ENCODE results near the gene ZIC1.

ZIC1 gene

DNA sequence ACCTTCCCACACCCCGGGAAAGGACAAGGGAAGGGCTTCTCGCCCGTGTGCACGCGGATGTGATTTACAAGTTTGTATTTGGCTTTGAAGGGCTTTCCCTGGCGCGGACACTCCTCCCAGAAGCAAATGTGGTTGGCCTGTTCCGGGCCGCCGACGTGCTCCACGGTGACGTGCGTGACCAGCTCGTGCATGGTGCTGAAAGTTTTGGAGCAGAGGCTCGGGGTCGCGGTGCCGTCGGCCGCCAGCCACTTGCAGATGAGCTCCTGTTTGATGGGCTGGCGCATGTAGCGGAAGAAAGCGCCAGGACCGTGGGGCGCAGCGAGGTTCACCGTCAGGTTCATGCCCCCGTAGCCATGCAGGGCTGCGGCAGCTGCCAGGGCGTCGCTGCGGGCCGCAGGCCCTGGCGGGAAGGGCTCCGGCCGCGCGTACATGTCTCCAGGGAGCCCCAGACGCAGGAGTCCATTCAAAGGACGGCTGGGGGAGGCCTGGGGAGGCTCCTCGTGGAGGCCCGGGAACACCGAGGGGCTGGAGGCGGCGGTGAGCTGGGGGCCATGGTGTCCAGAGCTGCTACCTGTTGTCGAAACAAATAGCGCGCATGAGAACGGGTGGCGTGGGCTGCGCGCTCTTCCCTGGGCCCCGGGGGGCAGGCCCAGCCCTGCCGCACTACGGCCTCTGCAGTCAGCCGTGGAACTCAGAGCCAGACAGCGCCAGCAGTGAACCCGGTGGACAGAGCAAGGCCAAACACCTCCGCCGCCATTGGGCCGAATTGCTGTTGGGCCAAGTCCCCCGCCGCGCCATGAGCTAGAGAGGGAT is 13.1 kb upstream of the ZIC1 start:
- DNase-seq, result no peak

DNA sequence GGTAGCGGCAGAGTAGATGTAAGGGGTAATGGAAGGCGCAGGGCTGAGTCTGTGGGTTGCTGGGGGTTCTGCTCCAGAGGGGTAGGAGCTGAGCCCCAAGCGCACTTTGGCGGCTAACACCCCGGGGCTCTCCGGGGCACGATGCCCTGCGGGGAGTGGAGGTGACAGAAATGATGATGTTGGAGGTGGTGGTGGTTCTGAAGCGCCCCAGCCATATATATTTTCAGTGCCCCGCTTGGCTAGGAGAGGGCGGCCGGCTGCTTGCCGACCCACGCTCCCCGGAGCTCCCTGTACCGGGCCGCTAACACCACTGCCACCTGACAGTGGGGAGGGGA is 12.5 kb upstream of the ZIC1 start:
- no peak for DNase-seq

DNA sequence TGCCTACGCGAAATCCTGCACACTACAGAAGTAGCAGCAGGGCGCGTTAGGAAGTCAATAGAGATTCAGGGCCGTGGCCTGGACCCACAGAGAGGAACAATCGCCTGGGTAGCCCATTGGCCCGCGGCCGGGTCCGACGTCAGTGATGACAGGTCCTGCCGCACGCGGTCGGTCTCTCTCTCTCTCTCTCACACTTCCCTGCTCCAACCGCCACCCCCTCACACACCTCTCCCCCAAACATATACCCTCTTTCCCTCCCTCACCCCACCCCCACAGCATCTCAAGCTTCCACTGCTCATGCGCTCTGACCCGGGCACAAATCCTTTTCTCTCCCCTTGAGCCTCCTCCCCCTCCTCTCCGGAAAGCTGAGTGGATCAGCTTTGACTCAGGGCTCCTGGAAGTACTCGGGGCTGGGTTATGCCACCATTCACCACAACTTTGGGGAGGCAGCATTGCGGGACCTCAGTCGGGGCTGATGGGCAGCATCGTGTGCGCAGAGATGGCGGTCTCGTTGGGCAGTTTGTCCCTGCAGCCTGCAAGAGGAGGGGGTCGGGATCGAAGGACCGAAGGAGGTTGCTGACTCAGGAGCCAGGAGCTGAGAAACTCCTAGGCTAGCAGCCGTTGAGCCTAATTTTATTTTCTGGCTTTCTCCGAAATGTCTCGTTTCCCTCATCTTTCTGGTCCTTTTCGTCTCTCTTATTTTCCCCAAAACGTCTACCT is 11.8 kb upstream of the ZIC1 start:
- DNase-seq, result no peak

DNA sequence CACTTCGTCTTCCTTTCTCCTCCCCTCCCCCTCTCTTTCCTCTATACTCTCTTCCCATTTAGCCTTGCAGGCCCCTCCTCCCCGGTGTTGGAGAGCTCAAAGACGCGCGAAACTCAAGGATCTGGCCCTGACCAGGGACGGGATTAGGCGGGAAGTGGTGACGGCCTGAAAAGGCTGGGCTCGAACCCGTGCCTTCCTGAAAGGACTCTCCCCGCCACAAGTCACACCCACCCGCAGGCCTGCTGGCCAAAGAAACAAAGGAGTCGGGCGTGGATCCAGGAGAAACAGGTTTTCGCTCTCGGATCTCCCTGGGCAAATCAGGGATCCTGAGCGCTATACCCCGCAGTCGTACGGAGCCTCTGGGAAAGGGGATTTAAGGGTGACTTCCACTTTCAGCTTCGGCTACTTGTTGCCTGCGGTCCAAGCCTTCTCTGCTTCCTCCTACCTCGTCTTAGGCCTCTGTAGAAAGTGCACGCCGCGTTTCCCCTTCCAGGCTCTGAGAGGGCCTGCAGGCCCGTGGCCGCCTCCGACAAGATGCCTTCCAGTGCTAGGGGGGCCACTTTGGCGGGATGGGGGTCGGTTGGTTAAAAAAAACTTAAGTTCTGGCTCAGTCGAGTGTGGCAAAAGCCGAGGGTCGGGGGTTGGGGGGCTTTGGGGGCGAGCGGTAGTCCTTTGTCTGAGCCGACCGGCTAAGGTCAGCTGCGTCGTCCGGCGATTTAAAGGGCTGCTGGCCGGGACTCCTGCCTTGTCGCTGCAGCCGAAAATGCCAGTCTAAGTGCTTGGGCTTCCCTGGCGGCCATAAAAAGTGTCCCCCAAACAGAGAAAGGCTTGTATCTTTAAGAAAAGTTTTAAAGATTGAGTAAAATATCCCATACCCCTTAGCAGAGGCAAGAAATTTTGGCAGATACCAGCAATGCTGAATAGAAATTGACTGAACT is 11.0 kb upstream of the ZIC1 start:
- DNase-seq, result no peak

DNA sequence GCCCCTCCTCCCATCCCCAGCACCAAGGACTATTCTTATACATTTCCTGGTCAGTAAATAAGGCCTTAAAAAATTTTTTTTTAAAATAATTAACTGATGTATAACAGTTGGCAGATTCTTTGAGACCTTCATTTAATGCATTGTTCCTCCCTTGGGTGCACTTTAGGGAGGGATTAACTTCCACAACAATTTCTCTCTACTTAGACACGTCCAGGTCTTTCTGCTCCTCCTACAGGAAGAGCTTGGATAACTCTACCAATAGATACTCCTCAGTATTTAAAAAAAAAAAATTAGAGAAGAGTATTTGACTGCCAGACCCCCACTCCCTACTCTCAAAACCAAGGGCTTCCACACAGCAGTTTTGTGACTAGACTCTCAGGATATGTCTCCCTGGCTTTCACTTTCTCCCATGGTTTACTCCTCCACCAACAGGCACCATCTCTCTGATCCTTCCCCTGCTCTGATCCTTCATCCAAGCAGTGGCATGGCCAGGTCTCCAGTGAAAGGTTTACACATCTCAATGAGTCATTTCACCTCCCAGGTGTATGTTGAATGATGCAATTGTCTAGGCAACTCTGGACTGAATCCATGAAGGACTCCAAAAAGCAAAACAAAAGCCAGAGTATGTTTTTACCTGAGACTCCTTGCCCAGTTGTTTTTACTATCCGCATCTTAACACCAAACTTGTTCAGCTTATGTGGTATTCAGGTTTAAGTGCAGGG is 10.2 kb upstream of the ZIC1 start:
- DNase-seq, result no peak

DNA sequence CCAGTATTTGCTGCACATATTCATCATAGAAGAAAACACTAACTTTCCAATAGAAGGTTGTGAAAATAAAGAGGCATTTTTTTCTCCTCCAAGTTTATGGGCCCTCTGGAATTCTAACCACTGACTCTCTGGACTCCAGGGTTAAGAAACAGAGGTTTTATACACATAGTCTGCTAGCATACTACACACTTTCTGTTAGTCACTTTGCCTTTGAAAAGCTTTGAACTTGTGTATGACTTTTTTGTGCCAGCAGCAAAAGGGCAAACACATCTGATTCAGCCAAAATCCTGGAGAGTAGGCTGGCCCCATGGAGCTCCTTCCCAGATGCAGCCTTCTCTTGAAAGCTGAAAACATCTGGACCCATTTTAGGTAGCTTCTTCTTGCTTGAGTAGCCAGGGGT is 9.1 kb upstream of the ZIC1 start:
- DNase-seq, result no peak

DNA sequence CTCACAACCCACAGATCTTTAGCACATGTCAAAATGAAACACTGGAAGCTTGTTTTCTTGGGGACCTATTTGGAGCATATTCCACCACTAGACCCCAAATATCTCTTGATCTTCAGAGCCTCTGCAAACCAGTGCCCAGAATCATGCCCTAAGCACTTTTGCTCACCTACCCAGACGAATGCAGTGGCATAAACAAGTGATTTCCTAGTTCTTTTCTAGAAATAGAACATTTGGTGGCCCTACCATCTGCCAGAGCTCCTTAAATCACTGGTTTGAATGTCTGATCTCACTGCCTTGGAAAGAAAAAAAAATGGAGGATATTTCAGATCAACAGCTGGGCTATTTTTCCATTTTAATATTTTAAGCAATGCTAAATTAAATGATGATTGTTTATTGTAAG is 8.2 kb upstream of the ZIC1 start:
- no peak for DNase-seq

DNA sequence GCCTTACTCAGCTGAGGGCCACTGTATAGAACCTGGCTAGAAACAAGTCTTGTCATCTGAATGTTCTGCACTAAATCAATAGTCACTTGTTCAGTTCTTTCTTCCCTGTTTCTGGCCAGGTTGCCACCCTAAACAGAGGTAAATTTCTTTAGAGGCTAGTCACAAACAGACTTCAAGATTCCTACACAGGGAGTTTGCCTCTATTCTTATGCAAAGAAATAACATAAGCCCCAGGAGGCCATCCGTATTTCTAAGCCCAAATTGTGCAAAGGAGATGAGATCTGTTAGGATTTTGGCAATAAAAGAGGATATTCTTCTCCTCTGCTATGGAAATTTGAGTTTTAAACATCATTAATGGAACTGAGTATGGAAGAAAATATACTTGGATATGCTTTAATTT is 7.7 kb upstream of the ZIC1 start:
- DNase-seq, result no peak

DNA sequence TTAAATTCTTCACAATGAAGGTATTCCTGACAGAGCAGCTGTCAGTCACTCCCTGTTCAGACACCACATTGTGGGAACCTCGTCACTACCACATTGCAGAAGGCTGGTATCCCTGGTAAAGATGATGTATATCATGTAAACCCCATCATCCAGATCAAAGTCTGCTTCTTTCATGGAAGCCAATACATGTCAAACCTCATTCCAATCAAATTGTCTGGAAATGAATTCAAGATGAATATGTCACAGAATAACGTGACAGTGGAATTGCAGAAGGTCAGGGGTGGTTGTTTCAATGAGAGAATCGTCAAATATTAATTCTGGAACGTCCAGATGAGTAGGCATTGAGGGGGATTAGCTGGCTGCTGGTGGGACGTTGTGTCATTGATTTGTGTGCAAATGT is 7.0 kb upstream of the ZIC1 start:
- no peak for DNase-seq

DNA sequence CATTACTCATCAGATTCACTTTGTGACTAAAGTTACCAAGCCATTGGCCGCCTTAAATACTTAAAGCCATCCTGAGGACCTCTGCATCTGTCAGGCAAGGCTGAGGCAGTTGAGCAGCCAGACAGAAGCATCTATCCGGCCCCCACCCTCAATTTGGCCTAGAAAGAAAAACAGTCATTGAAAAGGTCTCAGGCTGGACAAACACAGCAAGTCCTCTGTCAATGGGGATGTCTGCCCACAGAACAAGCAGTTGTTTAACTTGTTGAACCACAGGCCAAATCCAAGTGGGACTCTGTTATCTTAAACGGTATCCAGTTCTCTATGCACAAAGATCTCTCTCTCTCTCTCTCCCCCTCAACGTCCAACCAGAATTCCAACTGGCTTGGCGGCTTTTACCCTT is 5.7 kb upstream of the ZIC1 start:
- DNase-seq, result no peak

DNA sequence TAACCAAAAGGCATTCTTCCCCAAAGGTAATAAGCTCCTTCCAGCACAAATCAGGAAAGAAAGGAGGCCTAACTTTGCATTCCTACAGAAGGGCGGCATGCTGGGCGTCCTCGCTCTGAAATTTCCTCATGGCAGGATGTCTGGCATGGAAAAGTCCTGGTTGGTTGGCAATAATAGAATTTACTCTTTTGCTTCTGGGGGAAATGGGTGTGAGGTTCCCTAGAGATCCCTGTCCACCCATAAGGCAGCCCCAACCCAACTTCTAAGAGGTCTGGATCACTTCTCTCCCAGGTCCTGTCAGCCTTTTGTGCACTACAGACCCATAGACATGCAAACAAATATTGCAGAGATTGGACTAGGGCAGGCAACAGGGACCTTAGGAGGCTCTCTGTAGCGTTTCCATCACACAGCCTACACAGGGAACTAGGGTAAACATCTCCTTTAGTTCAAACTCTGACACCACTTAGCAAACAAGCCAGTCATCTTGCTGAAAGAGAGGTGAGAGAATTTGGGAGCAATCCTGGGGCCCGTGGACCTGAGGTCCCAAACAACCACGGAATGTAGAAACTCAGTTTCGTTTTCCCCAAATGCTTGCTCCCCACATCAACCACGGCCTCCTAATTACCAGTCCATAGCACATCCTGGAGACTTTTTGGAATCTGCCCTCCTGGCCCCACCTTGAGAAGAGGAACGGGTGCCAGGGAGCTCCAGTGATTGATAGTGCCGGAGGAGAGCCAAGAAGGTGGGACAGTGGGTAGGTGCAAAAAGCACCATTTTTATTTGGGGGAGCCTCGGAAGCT is 5.0 kb upstream of the ZIC1 start:
- DNase-seq, result no peak

DNA sequence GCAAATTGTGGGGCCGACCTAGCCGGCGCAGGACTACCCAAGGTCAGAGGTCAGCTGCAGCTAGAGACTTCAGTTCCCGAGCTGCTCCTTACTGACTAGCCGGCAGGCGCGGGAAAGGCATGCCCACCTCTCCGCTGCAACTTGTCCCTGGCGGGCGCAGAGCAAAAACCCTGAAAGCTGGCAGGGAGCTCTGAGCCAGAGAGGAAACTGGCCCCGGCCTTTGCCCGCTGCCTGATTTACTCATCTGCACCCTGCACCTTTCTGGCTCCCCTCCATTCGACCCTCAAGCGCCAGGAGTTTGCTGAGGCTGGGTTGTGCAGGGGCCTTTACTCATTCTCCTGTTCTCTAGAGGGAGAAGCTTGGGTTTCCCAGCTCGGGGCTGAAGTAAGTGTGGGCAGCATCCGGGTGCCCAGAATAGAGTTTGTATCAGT is 4.3 kb upstream of the ZIC1 start:
- DNase-seq, result no peak

DNA sequence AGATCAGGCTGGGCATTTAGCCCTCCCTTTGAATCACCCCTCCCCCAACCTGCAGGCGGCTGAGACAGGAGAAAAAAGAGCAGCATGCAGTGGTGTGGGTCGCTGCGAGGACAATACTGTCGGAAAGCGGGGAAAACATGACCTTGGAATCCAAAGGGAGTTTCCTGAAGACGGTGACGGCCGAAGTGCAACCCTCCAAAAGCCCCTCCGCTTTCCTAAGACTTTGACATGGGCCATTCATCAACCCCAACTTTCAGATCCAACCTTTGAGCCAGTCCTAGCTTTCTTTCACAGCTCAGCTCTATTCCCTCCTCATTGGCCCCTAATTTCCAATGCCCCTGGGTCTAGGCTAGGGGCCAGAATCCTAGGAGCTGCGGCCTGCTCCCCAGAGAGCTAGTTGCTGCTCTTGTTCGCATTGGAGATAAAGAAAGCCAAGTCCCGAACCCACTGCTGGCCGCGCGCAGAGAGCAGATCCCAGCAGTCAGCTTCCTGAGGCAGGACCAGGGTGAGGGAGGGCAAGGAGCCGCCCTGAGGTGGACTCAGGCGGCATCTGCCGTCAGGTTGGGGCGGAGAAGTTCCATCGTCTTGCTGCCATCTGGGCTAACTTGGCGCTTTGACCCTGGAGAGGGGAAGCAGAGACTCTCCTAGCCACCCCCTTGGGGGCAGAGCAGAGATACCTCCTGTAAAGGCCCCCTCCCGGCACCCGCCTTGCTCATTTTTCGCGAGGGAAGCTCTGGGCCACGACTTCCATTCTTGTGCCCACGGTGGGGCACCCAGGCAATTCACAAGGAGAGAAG is 3.7 kb upstream of the ZIC1 start:
- DNase-seq, result no peak

DNA sequence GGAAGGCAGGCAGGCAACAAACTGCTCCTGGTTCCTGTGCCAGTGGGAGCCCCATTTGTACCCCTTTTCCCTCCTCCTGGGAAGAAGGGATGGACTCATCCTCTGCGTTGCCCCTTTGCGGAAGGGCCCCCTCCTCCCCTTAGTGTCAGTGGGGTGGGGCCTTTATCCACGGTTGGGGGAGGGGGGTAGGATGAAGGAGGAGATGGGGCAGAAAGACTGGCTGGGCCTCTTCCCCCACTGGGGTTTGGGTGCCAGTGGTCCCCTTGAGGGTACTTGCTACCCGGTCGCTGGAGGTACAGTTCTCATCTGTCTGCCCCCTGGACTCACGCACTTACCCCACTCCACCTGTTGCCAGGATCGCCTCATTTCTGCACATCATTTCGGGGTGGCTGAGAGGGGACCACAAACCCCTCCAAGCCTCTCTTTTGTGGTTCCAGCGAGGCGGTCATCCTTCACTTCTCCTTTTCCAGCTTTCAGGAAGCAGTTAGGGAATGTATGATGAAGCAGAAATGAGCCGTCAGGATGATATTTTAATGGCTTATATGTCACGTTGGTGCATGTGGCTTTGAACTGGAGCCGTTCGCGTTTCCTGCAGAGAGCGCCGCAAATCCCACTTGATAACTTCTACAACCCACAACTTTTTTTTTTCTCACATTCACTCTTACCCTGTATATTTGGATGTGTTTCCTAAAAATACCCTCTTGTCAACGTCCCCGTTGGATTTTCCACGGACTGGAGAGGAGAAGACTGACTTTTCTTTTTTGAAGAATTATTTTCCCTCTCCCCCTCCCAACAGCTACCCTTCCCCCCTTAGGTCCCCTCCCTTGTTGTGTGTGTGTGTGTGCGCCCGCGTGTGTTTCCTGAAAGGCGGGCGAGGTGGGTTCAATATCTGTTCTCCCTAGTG is 2.9 kb upstream of the ZIC1 start, which contains the start of gene ZIC4:
TSS of gene ZIC4 (minus strand) at position 516 of the 904 bp plus-strand sequence. CDS start 3,746 bp downstream, outside the sequence.
- DNase-seq, result no peak

DNA sequence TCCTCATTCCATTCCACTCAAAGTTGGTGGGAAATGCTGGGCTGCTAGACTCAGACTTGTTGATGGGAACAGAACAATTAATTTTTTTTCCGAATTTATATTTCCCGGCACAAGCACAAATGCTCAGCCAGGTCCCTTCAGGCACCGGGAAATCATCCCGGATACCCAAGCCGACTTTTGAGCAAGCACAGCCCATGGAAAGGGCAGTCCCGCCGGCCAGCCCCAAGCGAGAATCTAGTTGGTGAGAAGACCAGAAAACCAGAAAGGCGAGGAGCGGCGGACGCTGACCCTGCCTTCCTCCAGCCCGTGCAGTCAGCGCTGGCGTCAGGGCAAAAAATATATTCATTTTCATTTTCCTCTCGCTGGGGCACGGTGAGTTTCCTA is 2.1 kb upstream of the ZIC1 start:
- DNase-seq, result no peak

DNA sequence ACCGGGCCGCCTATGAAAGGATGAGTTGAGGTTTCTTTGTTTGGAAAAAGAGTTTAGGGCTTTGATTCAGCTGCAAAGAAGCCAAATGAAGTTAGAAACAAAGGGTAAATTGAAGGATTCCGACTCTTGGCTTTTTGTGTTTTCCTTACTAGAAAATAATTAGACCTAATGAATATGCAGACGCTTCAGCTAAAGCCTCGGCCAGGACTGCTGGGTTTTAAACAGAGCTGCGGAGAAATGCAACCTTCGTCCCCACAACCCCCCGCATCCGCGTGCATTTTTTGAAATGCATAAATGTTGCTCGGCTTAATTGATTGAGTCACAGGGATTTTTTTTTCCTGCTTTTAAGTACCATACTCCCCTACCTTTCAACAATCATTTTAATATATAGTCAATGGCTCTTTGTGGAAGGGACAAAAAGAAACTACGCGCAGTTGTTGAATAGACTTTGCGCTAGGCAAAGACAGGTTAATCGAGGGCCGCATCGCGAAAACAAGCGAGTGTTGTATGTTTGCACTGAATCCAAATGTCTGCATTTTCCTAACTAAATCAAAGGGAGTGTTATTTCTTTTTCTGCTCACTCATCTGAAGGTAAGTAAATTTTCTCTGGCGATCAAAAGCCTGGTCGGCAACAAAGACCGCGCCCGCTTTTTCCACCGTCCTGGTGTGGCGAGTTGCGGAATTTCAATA is 1.5 kb upstream of the ZIC1 start:
- DNase-seq, result no peak

DNA sequence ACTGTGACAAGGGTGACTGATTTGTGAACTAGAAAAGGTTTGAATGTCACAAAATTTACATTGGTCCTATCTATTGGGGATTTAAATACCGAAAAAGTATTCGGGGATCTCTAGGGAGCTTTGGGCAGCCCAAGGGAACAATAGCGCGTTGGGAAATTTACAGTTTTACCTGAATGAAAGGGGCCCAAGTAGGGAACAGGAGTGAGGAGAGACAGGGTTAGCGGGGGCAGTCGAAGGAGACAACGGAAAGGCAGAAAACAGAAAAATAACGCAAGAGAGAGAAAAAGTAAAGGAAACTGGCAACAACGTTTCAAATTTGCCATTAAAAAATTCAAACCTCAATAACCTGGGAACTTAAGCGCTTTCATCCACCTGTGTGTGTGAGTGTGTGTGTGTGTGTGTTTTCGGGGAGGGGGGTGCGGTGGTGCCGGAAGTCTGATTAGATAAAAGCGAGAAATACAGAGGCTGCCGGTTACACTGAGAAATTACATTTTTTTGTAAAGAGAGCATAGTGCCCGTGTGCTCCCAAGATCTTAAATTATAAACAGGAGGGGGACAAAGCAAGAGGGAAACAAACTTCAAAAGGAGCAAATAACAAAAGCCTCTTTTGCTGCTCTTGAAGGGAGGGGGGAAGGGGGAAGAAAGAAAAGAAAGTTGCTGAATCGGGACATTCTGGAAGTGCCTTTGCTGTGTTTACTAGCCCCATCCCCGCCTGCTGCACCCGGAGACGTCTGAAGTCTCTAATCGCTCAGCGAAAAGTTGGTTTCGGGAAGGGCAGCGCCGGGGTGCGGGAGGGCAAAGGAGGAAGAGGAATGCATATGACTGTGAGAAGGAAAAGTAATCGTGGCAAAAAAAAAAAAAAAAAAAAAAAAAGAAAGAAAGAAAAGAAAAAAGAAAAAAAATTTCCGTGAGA is 721 bp upstream of the ZIC1 start:
- no peak for DNase-seq

DNA sequence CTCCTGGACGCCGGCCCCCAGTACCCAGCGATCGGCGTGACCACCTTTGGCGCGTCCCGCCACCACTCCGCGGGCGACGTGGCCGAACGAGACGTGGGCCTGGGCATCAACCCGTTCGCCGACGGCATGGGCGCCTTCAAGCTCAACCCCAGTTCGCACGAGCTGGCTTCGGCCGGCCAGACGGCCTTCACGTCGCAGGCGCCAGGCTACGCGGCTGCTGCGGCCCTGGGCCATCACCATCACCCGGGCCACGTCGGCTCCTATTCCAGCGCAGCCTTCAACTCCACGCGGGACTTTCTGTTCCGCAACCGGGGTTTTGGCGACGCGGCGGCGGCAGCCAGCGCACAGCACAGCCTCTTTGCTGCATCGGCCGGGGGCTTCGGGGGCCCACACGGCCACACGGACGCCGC is 956 bp downstream of the ZIC1 start:
- DNase-seq, result no peak

Measured in NCI-H1417 (cell line).